Measurements from ENCODE around the gene TAF1B.
A peak's percentile ranks its signal among the peaks of the same experiment; 100 is the strongest.

TAF1B gene

GRCh38 chr2:9964334-9964980 is 121.2 kb downstream of the TAF1B start:
- Histone ChIP-seq H3K9ac (ENCODE audit: low read length) (no peak overlapping the region), H3K4me2 (ENCODE audit: low read length) (no peak overlapping the region), H3K9me3 (ENCODE audit: low read length) (no peaks in the 10 kb centered on the region), H3K4me3 (ENCODE audit: low read depth, low read length, poor library complexity, severe bottlenecking) (no peak overlapping the region), H3K79me2 (ENCODE audit: insufficient read depth, low read length) (no peaks in the 10 kb centered on the region), H3K27ac (ENCODE audit: low read depth, low read length, poor library complexity, severe bottlenecking) (no peak overlapping the region), H3K9me2 (ENCODE audit: low read depth, low read length) (no peaks in the 10 kb centered on the region), H3K4me1 (ENCODE audit: insufficient read depth, low read length, severe bottlenecking) (peaks cover 30% of the 10 kb centered on the region), H4K20me1 (ENCODE audit: insufficient read depth, low read length) (no peaks in the 10 kb centered on the region), H2AFZ (ENCODE audit: low read length) (no peak overlapping the region), H3K36me3 (ENCODE audit: insufficient read depth, low read length) (peaks cover 22% of the 10 kb centered on the region), H3K27me3 (ENCODE audit: insufficient read depth, low read length) (no peaks in the 10 kb centered on the region), H3F3A (ENCODE audit: insufficient read depth, low read length) (peaks cover 8% of the 10 kb centered on the region; the same call in 1 of the 2 replicates)
- TF ChIP-seq EZH2 (IDR thresholded peaks at IDR 0.05; ENCODE audit: borderline replicate concordance, low read length) (no peak), CTCF (IDR thresholded peaks at IDR 0.05; ENCODE audit: low read length) (no peak)

- Histone ChIP-seq H3K9ac (ENCODE audit: low read length) (no peak overlapping the region), H3K27me3 (ENCODE audit: insufficient read depth, low read length) (no peaks in the 10 kb centered on the region), H3K9me2 (ENCODE audit: low read depth, low read length) (no peaks in the 10 kb centered on the region), H4K20me1 (ENCODE audit: insufficient read depth, low read length) (no peaks in the 10 kb centered on the region), H3K4me3 (ENCODE audit: low read depth, low read length, poor library complexity, severe bottlenecking) (no peak overlapping the region), H3F3A (ENCODE audit: insufficient read depth, low read length) (peaks cover 8% of the 10 kb centered on the region; the same call in 1 of the 2 replicates), H3K79me2 (ENCODE audit: insufficient read depth, low read length) (no peaks in the 10 kb centered on the region), H3K36me3 (ENCODE audit: insufficient read depth, low read length) (peaks cover 22% of the 10 kb centered on the region), H3K4me1 (ENCODE audit: insufficient read depth, low read length, severe bottlenecking) (peaks cover 30% of the 10 kb centered on the region), H3K9me3 (ENCODE audit: low read length) (no peaks in the 10 kb centered on the region), H3K4me2 (ENCODE audit: low read length) (no peak overlapping the region), H2AFZ (ENCODE audit: low read length) (no peak overlapping the region), H3K27ac (ENCODE audit: low read depth, low read length, poor library complexity, severe bottlenecking) (no peak overlapping the region)
- no peak for TF ChIP-seq CTCF (IDR thresholded peaks at IDR 0.05; ENCODE audit: low read length)
- TF ChIP-seq EZH2 (IDR thresholded peaks at IDR 0.05; ENCODE audit: borderline replicate concordance, low read length) = no peak
Observed at GRCh38 chr2:9965119-9965822, 122.0 kb downstream of the TAF1B start.

GRCh38 chr2:9966491-9967022 is 123.3 kb downstream of the TAF1B start:
- TF ChIP-seq CTCF (IDR thresholded peaks at IDR 0.05; ENCODE audit: low read length) = no peak
- TF ChIP-seq EZH2 (IDR thresholded peaks at IDR 0.05; ENCODE audit: borderline replicate concordance, low read length) = no peak
- no peaks in the 10 kb centered on the region for H3K79me2 ChIP-seq (ENCODE audit: insufficient read depth, low read length)
- H3K9me2 ChIP-seq (ENCODE audit: low read depth, low read length) = no peaks in the 10 kb centered on the region
- no peaks in the 10 kb centered on the region for H3K27me3 ChIP-seq (ENCODE audit: insufficient read depth, low read length)
- H3K4me2 ChIP-seq (ENCODE audit: low read length) = peak overlapping the region; percentile 39; the same call in 1 of the 2 replicates
- no peak overlapping the region for H3K9ac ChIP-seq (ENCODE audit: low read length)
- no peaks in the 10 kb centered on the region for H3K9me3 ChIP-seq (ENCODE audit: low read length)
- no peaks in the 10 kb centered on the region for H4K20me1 ChIP-seq (ENCODE audit: insufficient read depth, low read length)
- H3K27ac ChIP-seq (ENCODE audit: low read depth, low read length, poor library complexity, severe bottlenecking) = peak overlapping the region; percentile 79
- no peak overlapping the region for H3K4me3 ChIP-seq (ENCODE audit: low read depth, low read length, poor library complexity, severe bottlenecking)
- H3F3A ChIP-seq (ENCODE audit: insufficient read depth, low read length) = peaks cover 8% of the 10 kb centered on the region; the same call in 1 of the 2 replicates
- H3K36me3 ChIP-seq (ENCODE audit: insufficient read depth, low read length) = peaks cover 18% of the 10 kb centered on the region
- H3K4me1 ChIP-seq (ENCODE audit: insufficient read depth, low read length, severe bottlenecking) = peaks cover 30% of the 10 kb centered on the region
- no peak overlapping the region for H2AFZ ChIP-seq (ENCODE audit: low read length)

Data from OCI-LY1 (cell line).